HepG2 (cell line): ENCODE measurements around the gene PCDHA9. TPM values are rescaled to one million over a fixed set of nuclear protein-coding genes. Genes with fewer than 3 reads are reported as not detected.
"Not testable (repeated sequence)": the region's sequence is repeated elsewhere in the genome, so short reads cannot be mapped to it uniquely, and the experiment has no call there.

Experiments used
- ATAC-seq: fragments of 200-7000 bp; cut with Tn5 transposase; 3 replicates; pipeline ENCODE4 v1.9.1; 2020; ENCODE audit warnings: mild to moderate bottlenecking, moderate library complexity
- BruUV-seq: library from RNA; stranded (reverse); fragments of 400-500 nt; replicated peaks from 2 replicates; lab custom pipeline; 2021; lab: Mats Ljungman, UMichigan
- CTCF ChIA-PET: fragments of 300-600 bp; formaldehyde crosslinking; extraction: SDS; loops from one replicate; lab custom pipeline; 2021; ENCODE audit warnings: low total read pairs, inconsistent platforms, low intra/inter-chr PET ratio; lab: Yijun Ruan, JAX
- POLR2A ChIA-PET: fragments of 350-600 bp; sonication (Branson Sonifier 250); formaldehyde crosslinking; loops from one replicate; lab custom pipeline; 2020; ENCODE audit warnings: antibody characterized with exemption, inconsistent platforms; lab: Yijun Ruan, JAX
- DNase-seq: peaks from one replicate; pipeline ENCODE4 v3.0.0-alpha.2; 2015; ENCODE audit warnings: low spot score
- FAIRE-seq: peaks from 3 replicates; lab custom pipeline; 2011; peaks lifted over from hg19 to GRCh38; lab: Jason Lieb, UNC
- H2AFZ ChIP-seq: one replicate; pipeline ENCODE4 v1.6.1; 2011; ENCODE audit warnings: low read length, inconsistent platforms
- H3K27ac ChIP-seq: fragments of 300-600 bp; 3 replicates; pipeline ENCODE4 v1.8.0; 2011; ENCODE audit warnings: mixed run types, mild to moderate bottlenecking, mixed read lengths, low read length, inconsistent platforms; ENCODE audit not compliant: insufficient read depth; ENCODE audit errors: extremely low read length
- H3K27me3 ChIP-seq, 2 experiments: fragments of 200-600 bp in 1 of 2; 2 replicates in 1 of 2; 3 replicates in 1 of 2; pipeline versions ENCODE4 v1.6.0 to v1.8.0; 2011; ENCODE audit warnings: low read length in 2 of 2, mild to moderate bottlenecking in 2 of 2, moderate library complexity in 2 of 2, inconsistent platforms in 1 of 2; ENCODE audit not compliant: insufficient read depth in 2 of 2, control insufficient read depth in 1 of 2
- H3K36me3 ChIP-seq, 2 experiments: fragments of 200-600 bp in 1 of 2; replicated peaks in 1 of 2; 2 replicates in 1 of 2; 3 replicates in 1 of 2; pipeline versions ENCODE4 v1.5.1 to v1.8.0; 2011; ENCODE audit warnings: low read length in 2 of 2, inconsistent platforms in 1 of 2; ENCODE audit not compliant: insufficient read depth in 2 of 2, control insufficient read depth in 1 of 2
- H3K4me1 ChIP-seq: 2 replicates; pipeline ENCODE4 v1.5.1; 2012; ENCODE audit warnings: low read length, inconsistent platforms; ENCODE audit not compliant: insufficient read depth
- H3K4me2 ChIP-seq: 2 replicates; pipeline ENCODE4 v1.6.0; 2011; ENCODE audit warnings: low read depth, low read length, inconsistent platforms
- H3K4me3 ChIP-seq, 3 experiments: fragments of 200-600 bp in 1 of 3; sonication (generic), shearing (Covaris generic) in 1 of 3; replicated peaks in 1 of 3; 2 replicates each; pipeline ENCODE4 v1.5.1; 2011 to 2016; ENCODE audit warnings: low read length in 3 of 3, inconsistent platforms in 2 of 3, low read depth in 2 of 3, mild to moderate bottlenecking in 2 of 3, control low read depth in 1 of 3, mixed read lengths in 1 of 3; ENCODE audit not compliant: insufficient read depth in 1 of 3
- H3K79me2 ChIP-seq: one replicate; pipeline ENCODE4 v1.6.1; 2011; ENCODE audit warnings: low read length, inconsistent platforms; ENCODE audit not compliant: insufficient read depth
- H3K9ac ChIP-seq: 2 replicates; pipeline ENCODE4 v1.6.0; 2011; ENCODE audit warnings: mild to moderate bottlenecking, low read depth, low read length, inconsistent platforms; ENCODE audit not compliant: insufficient read depth
- H3K9me3 ChIP-seq: 2 replicates; pipeline ENCODE4 v1.5.1; 2012; ENCODE audit warnings: mild to moderate bottlenecking, low read length
- H4K20me1 ChIP-seq: 2 replicates; pipeline ENCODE4 v1.6.0; 2011; ENCODE audit warnings: inconsistent platforms, mild to moderate bottlenecking, low read length, moderate library complexity; ENCODE audit not compliant: insufficient read depth
- ELF1 ChIP-seq: sonication (generic); formaldehyde crosslinking; IDR thresholded peaks from 2 replicates; pipeline ENCODE4 v1.4.0; 2020; ENCODE audit warnings: missing genetic modification reagents
- FOXJ3 ChIP-seq: sonication (generic); formaldehyde crosslinking; IDR thresholded peaks from 2 replicates; pipeline ENCODE4 v1.4.0; 2020; ENCODE audit warnings: missing genetic modification reagents, mild to moderate bottlenecking, borderline replicate concordance
- HNF1B ChIP-seq: sonication (generic); formaldehyde crosslinking; IDR thresholded peaks from 2 replicates; pipeline ENCODE4 v1.5.1; 2020; ENCODE audit warnings: mild to moderate bottlenecking, moderate library complexity, missing genetic modification reagents
- NCOA1 ChIP-seq: sonication (generic); formaldehyde crosslinking; IDR thresholded peaks from 2 replicates; pipeline ENCODE4 v1.9.0; 2021; ENCODE audit warnings: missing genetic modification reagents
- NFAT5 ChIP-seq: sonication (generic); formaldehyde crosslinking; IDR thresholded peaks from 2 replicates; pipeline ENCODE4 v1.4.0; 2020; ENCODE audit warnings: missing genetic modification reagents
- ZBTB44 ChIP-seq: sonication (generic); formaldehyde crosslinking; IDR thresholded peaks from 2 replicates; pipeline ENCODE4 v1.4.0; 2020; ENCODE audit warnings: missing genetic modification reagents
- ZNF816 ChIP-seq: sonication (generic); formaldehyde crosslinking; IDR thresholded peaks from 2 replicates; pipeline ENCODE4 v1.8.0; 2022; ENCODE audit warnings: missing genetic modification reagents, mild to moderate bottlenecking, borderline replicate concordance
- ZNF839 ChIP-seq: sonication (generic); formaldehyde crosslinking; IDR thresholded peaks from 2 replicates; pipeline ENCODE4 v1.4.0; 2020; ENCODE audit warnings: missing genetic modification reagents, mild to moderate bottlenecking, borderline replicate concordance
- WGBS: methylation state at CpG from one replicate; pipeline ENCODE4 v1.1.6; 2017; ENCODE audit warnings: low lambda C conversion rate; 5-methylcytosine and 5-hydroxymethylcytosine counted together
- in situ Hi-C: cut with HindIII; loops from 2 replicates; pipeline ENCODE4 v1.10.0; 2017; ENCODE audit warnings: low pct_unique_long_range_greater_than_20kb; ENCODE audit not compliant: extremely low pct_ligation_motif_present
- intact Hi-C: fragments of 100-400 bp; cut with micrococcal nuclease; formaldehyde crosslinking; loops from one replicate; pipeline ENCODE4 v1.10.0; 2022; ENCODE audit not compliant: unreplicated experiment
- polyA plus RNA-seq, 8 experiments: library from polyadenylated mRNA; depleted of rRNA in 3 of 8; stranded (reverse) in 7 of 8; unstranded in 1 of 8; fragments of >200 nt; fragmentation: Illumina TruSeq in 4 of 8; extraction: Trizol in 4 of 8; gene quantifications; 2 replicates each; pipeline versions ENCODE4 v1.2.1 to v1.2.3, GENCODE V29; 2011 to 2016; ENCODE audit warnings: low read depth in 4 of 8, missing spikeins in 1 of 8, mixed read lengths in 1 of 8; ENCODE audit not compliant: insufficient read depth in 1 of 8
- total RNA-seq, 5 experiments: library from RNA; depleted of rRNA; stranded (reverse); fragments of >200 nt; fragmentation: Illumina TruSeq; extraction: Trizol; gene quantifications; 2 replicates each; pipeline ENCODE4 v1.2.3, GENCODE V29; 2016; ENCODE audit warnings: low read depth in 1 of 5

Gene PCDHA9
- total and polyA plus RNA-seq, 2 of the 13 experiments (the other 11 are each of a cell fraction or from before 2014, with no cell fraction given) = 0.03 TPM; not detected in 1

GRCh38 chr5:140802381-140802780 is 45.8 kb upstream of the PCDHA9 start:
- H3K36me3 ChIP-seq, H3K79me2 ChIP-seq, ATAC-seq, H3K27ac ChIP-seq, H4K20me1 ChIP-seq, DNase-seq, H3K9ac ChIP-seq, POLR2A ChIA-PET, FAIRE-seq, CTCF ChIA-PET, intact Hi-C loops, H3K4me3 ChIP-seq, in situ Hi-C loops, BruUV-seq, H3K4me1 ChIP-seq, H3K27me3 ChIP-seq, H3K4me2 ChIP-seq, H2AFZ ChIP-seq: not testable (repeated sequence)
- peaks cover 21% of the 10 kb centered on the region for H3K9me3 ChIP-seq
- WGBS = 83% methylated on average over 45 of the region's 45 CpGs

- ATAC-seq = no peak
- no peak for TF ChIP-seq FOXJ3
- no peak for TF ChIP-seq NFAT5 (CRISPR knock-in tag)
- no peak for TF ChIP-seq ZNF816 (CRISPR knock-in tag)
- TF ChIP-seq ELF1 = no peak
- no peak for TF ChIP-seq NCOA1
- no peak for TF ChIP-seq HNF1B (CRISPR knock-in tag)
- TF ChIP-seq ZNF839 (CRISPR knock-in tag) = no peak
- TF ChIP-seq ZBTB44 (CRISPR knock-in tag) = no peak
Measured at GRCh38 chr5:140802781-140803271, 45.4 kb upstream of the PCDHA9 start.

More at GRCh38 chr5:140802781-140803271, 45.4 kb upstream of the PCDHA9 start:
- in situ Hi-C loops = no loop called here
- FAIRE-seq = no peak
- Histone ChIP-seq H3K27ac (no peak overlapping the region), H3K4me2 (no peak overlapping the region), H3K79me2 (no peaks in the 10 kb centered on the region), H3K36me3 (no peaks in the 10 kb centered on the region), H4K20me1 (no peaks in the 10 kb centered on the region), H3K4me3 (no peak overlapping the region), H3K9ac (no peak overlapping the region), H3K27me3 (no peaks in the 10 kb centered on the region; a peak in 1 of 5 replicates), H3K9me3 (peaks cover 25% of the 10 kb centered on the region), H2AFZ (no peak overlapping the region), H3K4me1 (no peaks in the 10 kb centered on the region)
- ChIA-PET POLR2A (no interaction called here), CTCF (no interaction called here)
- no TSS peak for BruUV-seq
- intact Hi-C loops = no loop called here
- WGBS = 91% methylated on average over 42 of the region's 53 CpGs
- DNase-seq = no peak
